ENCODE measurements around the gene ARHGAP18. TPM values are rescaled to one million over a fixed set of nuclear protein-coding genes. Genes with fewer than 3 reads are reported as not detected.

Gene ARHGAP18
- total RNA-seq, 5 donors from 2014 or later (not counting 1 experiment from before 2014, with no cell fraction given), result 3.6 to 4.3 (median 4.0) TPM

DNA sequence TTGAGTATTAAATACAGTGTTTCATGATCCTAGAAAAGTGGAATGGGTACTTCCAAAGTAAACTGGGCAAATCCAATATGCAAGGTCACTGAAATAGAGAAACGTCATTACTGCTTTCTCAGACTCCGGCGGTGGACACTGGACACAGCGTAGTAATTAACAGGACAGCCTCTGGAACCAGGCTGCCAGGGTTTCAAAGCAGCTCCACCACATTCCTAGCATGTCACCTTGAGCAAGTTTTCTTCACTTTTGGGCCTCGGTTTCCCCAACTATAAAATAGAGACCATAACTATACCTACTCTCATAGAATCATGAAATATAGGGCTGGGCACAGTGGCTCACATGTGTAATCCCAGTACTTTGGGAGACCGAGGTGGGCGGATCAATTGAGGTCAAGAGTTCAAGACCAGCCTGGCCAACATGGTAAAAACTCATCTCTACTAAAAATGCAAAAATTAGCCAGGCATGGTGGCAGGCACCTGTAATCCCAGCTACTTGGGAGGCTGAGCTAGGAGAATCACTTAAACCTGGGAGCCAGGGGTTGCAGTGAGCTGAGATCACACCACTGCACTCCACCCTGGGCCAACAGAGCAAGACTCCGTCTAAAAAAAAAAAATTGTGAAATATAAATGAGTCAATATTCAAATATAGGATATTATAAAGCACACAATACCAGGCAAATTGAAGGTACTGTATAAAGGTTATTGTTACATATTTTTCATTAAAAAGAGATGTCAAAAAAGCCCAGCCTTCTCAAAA is 24.9 kb downstream of the ARHGAP18 start:
- H3K9me3 ChIP-seq, result no peaks in the 10 kb centered on the region
- H3K4me1 Mint-ChIP-seq, result peaks cover 45 to 60% (median 51%) of the 10 kb centered on the region in 3 donors

DNA sequence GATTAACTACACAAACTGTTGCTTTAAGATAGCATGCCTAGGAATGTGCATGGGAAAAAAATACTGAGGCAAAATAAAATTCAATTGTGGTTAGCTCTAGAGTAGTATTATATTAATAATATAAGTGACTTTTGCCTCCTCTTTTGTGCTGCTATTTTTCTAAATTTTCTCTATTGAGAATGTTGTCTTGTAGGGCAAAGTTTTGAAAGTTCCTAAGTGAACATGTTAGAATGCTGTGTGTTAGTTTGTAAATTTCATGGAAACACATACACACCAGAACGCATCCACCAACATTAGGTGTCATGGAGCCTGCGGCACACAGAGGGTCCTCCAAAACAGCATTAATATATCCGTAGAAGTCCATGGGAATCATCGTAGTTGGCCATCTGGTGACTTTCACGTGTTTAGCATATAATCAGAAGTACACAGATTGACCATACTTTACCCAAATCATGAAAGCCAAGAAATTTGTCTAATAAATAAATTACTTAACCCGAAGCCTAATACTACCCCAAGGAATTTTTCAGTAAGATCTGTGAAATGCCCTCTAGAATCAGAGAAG is 25.6 kb downstream of the ARHGAP18 start:
- no peaks in the 10 kb centered on the region for H3K9me3 Mint-ChIP-seq
- H3K36me3 Mint-ChIP-seq, result no peaks in the 10 kb centered on the region
- Histone ChIP-seq H3K9me3 (no peaks in the 10 kb centered on the region), H3K36me3 (ENCODE audit: control insufficient read depth in 2 of 2, extremely low read depth in 1 of 2, insufficient read depth in 1 of 2, low read length in 1 of 2) (no peaks in the 10 kb centered on the region), H3K4me3 (ENCODE audit: control insufficient read depth in 1 of 2, extremely low read depth in 1 of 2, low read length in 1 of 2) (no peak overlapping the region), H3K27ac (ENCODE audit: low read length) (peak overlapping the region; percentile 29), H3K4me1 (ENCODE audit: control insufficient read depth in 1 of 2, extremely low read depth in 1 of 2, insufficient read depth in 2 of 2, low read length in 2 of 2) (peaks cover 33 to 39% of the 10 kb centered on the region in 2 experiments), H3K27me3 (replicated peaks in 1 of 2; ENCODE audit: control insufficient read depth in 2 of 2, extremely low read depth in 1 of 2, insufficient read depth in 2 of 2, low read length in 1 of 2) (no peaks in the 10 kb centered on the region)
- peak overlapping the region; percentile 74 to 81 for H3K27ac Mint-ChIP-seq
- H3K27me3 Mint-ChIP-seq, result no peaks in the 10 kb centered on the region
- WGBS (ENCODE audit: insufficient coverage), result 96% methylated on average over 4 of the region's 6 CpGs
- CTCF ChIA-PET, result interaction anchor here (0.6 to 1.6 kb wide), 12 partner anchors 9 to 337 kb away, joined by 3 to 6 read pairs (median 4); partner anchors contain the start of gene ARHGAP18 (in 1 of the 2)
- peak overlapping the region in 1 of 3 donors; percentile 32 for H3K4me3 Mint-ChIP-seq
- peaks cover 45 to 62% (median 52%) of the 10 kb centered on the region in 3 donors for H3K4me1 Mint-ChIP-seq
- ATAC-seq (replicated peaks in 1 of 4) (no peak), DNase-seq (no peak)
- POLR2A ChIA-PET, result interaction anchor here in 1 of 2 donors (0.5 to 1.7 kb wide), 2 partner anchors 10 to 28 kb away, joined by 3 read pairs; no protein-coding TSS in a partner anchor

More for the DNA sequence above, 24.9 kb downstream of the ARHGAP18 start:
- POLR2A ChIA-PET, result no interaction called here
- WGBS (ENCODE audit: insufficient coverage), result 98% methylated on average over 5 of the region's 8 CpGs
- no peaks in the 10 kb centered on the region for H3K27me3 Mint-ChIP-seq
- H3K27ac Mint-ChIP-seq, result peak overlapping the region in 1 of 2 donors; percentile 38
- H3K27me3 ChIP-seq (replicated peaks in 1 of 2; ENCODE audit: control insufficient read depth in 2 of 2, extremely low read depth in 1 of 2, insufficient read depth in 2 of 2, low read length in 1 of 2), result no peaks in the 10 kb centered on the region
- no peak overlapping the region for H3K4me3 ChIP-seq (ENCODE audit: control insufficient read depth in 1 of 2, extremely low read depth in 1 of 2, low read length in 1 of 2)
- CTCF ChIA-PET, result interaction anchor here (0.9 to 1.6 kb wide), 3 partner anchors 13 to 87 kb away, joined by 3 to 5 read pairs (median 4); no protein-coding TSS in a partner anchor
- no peaks in the 10 kb centered on the region for H3K9me3 Mint-ChIP-seq
- H3K4me3 Mint-ChIP-seq, result no peak overlapping the region
- peaks cover 33 to 39% of the 10 kb centered on the region in 2 experiments for H3K4me1 ChIP-seq (ENCODE audit: control insufficient read depth in 1 of 2, extremely low read depth in 1 of 2, insufficient read depth in 2 of 2, low read length in 2 of 2)
- H3K36me3 Mint-ChIP-seq, result no peaks in the 10 kb centered on the region
- H3K36me3 ChIP-seq (ENCODE audit: control insufficient read depth in 2 of 2, extremely low read depth in 1 of 2, insufficient read depth in 1 of 2, low read length in 1 of 2), result no peaks in the 10 kb centered on the region
- ATAC-seq (replicated peaks in 1 of 4) (no peak), DNase-seq (no peak)
- no peak overlapping the region for H3K27ac ChIP-seq (ENCODE audit: low read length)

DNA sequence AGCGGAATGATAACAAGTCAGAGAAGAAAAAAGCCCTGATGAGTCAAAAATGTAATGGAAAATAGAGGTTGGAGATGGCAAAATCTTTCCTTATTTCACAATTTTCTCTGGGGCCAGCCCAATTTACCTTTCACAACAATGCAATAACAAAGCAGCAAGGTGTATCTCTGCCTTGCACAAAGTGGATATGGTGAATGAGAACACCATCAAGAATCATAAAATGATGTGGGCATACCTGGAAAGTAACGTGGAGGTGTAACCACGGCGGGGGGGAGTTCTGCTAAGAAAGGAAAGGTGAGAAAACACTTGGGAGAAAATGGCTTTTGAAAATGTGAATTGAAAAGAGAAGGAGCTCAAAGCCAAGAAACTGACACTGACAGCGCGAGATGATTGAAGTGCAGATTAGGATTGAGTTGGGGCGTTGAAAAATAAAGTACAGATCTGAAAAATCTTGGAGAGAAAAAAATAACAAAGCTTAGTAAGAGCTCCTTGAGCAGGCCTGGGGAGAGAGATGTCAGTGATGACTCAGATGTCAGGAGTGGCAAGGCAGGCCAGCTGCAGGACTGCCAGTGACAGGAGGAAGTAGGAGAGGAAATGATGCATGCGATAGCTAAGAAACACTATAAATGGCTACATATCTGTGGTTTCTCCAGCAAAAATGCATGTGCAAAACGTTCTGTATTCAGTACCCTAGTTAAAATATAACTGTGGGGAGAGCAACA is 26.2 kb downstream of the ARHGAP18 start:
- Histone ChIP-seq H3K4me1 (ENCODE audit: control insufficient read depth in 1 of 2, extremely low read depth in 1 of 2, insufficient read depth in 2 of 2, low read length in 2 of 2) (peaks cover 33 to 39% of the 10 kb centered on the region in 2 experiments), H3K4me3 (ENCODE audit: control insufficient read depth in 1 of 2, extremely low read depth in 1 of 2, low read length in 1 of 2) (no peak overlapping the region), H3K9me3 (no peaks in the 10 kb centered on the region), H3K27ac (ENCODE audit: low read length) (peak overlapping the region; percentile 56), H3K27me3 (replicated peaks in 1 of 2; ENCODE audit: control insufficient read depth in 2 of 2, extremely low read depth in 1 of 2, insufficient read depth in 2 of 2, low read length in 1 of 2) (no peaks in the 10 kb centered on the region), H3K36me3 (ENCODE audit: control insufficient read depth in 2 of 2, extremely low read depth in 1 of 2, insufficient read depth in 1 of 2, low read length in 1 of 2) (no peaks in the 10 kb centered on the region)
- peak; percentile 25 to 79 (median 49) for DNase-seq
- Mint-ChIP-seq H3K27me3 (no peaks in the 10 kb centered on the region), H3K4me3 (peak overlapping the region in 2 of 3 donors; percentile 7 to 32), H3K4me1 (peaks cover 45 to 59% (median 50%) of the 10 kb centered on the region in 3 donors), H3K9me3 (no peaks in the 10 kb centered on the region), H3K36me3 (no peaks in the 10 kb centered on the region), H3K27ac (peak overlapping the region; percentile 74 to 81)
- POLR2A ChIA-PET, result interaction anchor here in 1 of 2 donors (0.5 to 1.7 kb wide), 3 partner anchors 11 to 27 kb away, joined by 3 read pairs; partner anchors contain the start of gene ARHGAP18
- WGBS (ENCODE audit: insufficient coverage), result 3% methylated on average over 6 of the region's 9 CpGs
- CTCF ChIA-PET, result interaction anchor here (0.6 to 1.6 kb wide), 13 partner anchors 8 to 338 kb away, joined by 3 to 6 read pairs (median 4); partner anchors contain the start of gene ARHGAP18 (in 1 of the 2)
- peak; percentile 91 to 92 (median 92) for ATAC-seq (replicated peaks in 1 of 4)

DNA sequence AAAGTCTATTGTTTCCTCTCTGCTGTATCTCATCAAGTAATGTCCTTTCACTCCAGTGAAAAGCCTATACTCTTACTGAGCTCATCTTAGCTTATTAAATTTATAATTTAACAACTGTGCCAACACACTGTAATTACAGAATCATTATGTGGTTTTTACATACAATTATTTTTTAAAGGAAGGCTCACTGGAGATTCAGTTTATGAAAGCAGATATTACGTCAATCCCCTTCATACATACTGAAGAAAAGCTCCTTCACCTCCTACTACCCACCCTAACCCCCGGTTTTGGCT is 28.1 kb downstream of the ARHGAP18 start:
- Histone ChIP-seq H3K9me3 (no peaks in the 10 kb centered on the region), H3K27ac (ENCODE audit: low read length) (no peak overlapping the region), H3K4me3 (ENCODE audit: control insufficient read depth in 1 of 2, extremely low read depth in 1 of 2, low read length in 1 of 2) (no peak overlapping the region), H3K27me3 (replicated peaks in 1 of 2; ENCODE audit: control insufficient read depth in 2 of 2, extremely low read depth in 1 of 2, insufficient read depth in 2 of 2, low read length in 1 of 2) (no peaks in the 10 kb centered on the region), H3K36me3 (ENCODE audit: control insufficient read depth in 2 of 2, extremely low read depth in 1 of 2, insufficient read depth in 1 of 2, low read length in 1 of 2) (no peaks in the 10 kb centered on the region), H3K4me1 (ENCODE audit: control insufficient read depth in 1 of 2, extremely low read depth in 1 of 2, insufficient read depth in 2 of 2, low read length in 2 of 2) (peaks cover 25 to 28% of the 10 kb centered on the region in 2 experiments)
- H3K4me1 Mint-ChIP-seq, result peaks cover 30 to 57% (median 48%) of the 10 kb centered on the region in 3 donors
- H3K27me3 Mint-ChIP-seq, result no peaks in the 10 kb centered on the region
- WGBS (ENCODE audit: insufficient coverage), result no CpG with 5 or more reads among the region's 2 CpGs
- H3K9me3 Mint-ChIP-seq, result no peaks in the 10 kb centered on the region
- no peak overlapping the region for H3K4me3 Mint-ChIP-seq
- ATAC-seq (replicated peaks in 1 of 4), result no peak
- POLR2A ChIA-PET, result interaction anchor here in 1 of 2 donors (0.5 kb wide), 1 partner anchor 610 kb away, joined by 6 read pairs; no protein-coding TSS in a partner anchor
- no peaks in the 10 kb centered on the region for H3K36me3 Mint-ChIP-seq
- CTCF ChIA-PET, result interaction anchor here in 1 of 2 donors (1.1 to 1.5 kb wide), 2 partner anchors 9 to 11 kb away, joined by 5 read pairs; no protein-coding TSS in a partner anchor
- no peak overlapping the region for H3K27ac Mint-ChIP-seq
- no peak for DNase-seq

DNA sequence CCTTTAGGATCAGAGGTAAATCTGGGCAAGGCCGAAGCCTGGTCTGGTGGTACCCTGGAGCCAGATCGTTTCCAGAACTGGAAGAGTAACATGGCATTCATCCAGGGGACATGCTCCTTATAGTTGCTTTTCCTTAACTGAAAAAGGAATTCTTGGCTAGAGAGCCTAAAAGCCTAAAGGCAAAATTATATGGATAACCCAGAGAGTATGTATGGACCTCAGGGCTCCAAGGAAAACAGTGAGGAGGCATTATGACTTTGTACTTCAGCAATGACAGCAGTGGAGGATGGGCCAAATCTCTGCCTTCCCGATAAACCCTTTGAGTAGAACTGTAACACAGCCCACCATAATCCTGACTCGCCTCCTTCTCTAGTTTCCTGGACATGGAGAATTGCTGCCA is 29.3 kb downstream of the ARHGAP18 start:
- Histone ChIP-seq H3K9me3 (no peaks in the 10 kb centered on the region), H3K36me3 (ENCODE audit: control insufficient read depth in 2 of 2, extremely low read depth in 1 of 2, insufficient read depth in 1 of 2, low read length in 1 of 2) (no peaks in the 10 kb centered on the region), H3K27me3 (replicated peaks in 1 of 2; ENCODE audit: control insufficient read depth in 2 of 2, extremely low read depth in 1 of 2, insufficient read depth in 2 of 2, low read length in 1 of 2) (no peaks in the 10 kb centered on the region), H3K4me3 (ENCODE audit: control insufficient read depth in 1 of 2, extremely low read depth in 1 of 2, low read length in 1 of 2) (no peak overlapping the region), H3K4me1 (ENCODE audit: control insufficient read depth in 1 of 2, extremely low read depth in 1 of 2, insufficient read depth in 2 of 2, low read length in 2 of 2) (peaks cover 16% of the 10 kb centered on the region in 2 experiments), H3K27ac (ENCODE audit: low read length) (no peak overlapping the region)
- Mint-ChIP-seq H3K9me3 (no peaks in the 10 kb centered on the region), H3K4me3 (no peak overlapping the region), H3K36me3 (no peaks in the 10 kb centered on the region), H3K27me3 (no peaks in the 10 kb centered on the region), H3K27ac (peak overlapping the region in 1 of 2 donors; percentile 3), H3K4me1 (peaks cover 19 to 46% (median 38%) of the 10 kb centered on the region in 3 donors)
- CTCF ChIA-PET, result interaction anchor here in 1 of 2 donors (1.1 kb wide), 1 partner anchor 9 kb away, joined by 5 read pairs; no protein-coding TSS in a partner anchor
- POLR2A ChIA-PET, result no interaction called here
- no peak for ATAC-seq (replicated peaks in 1 of 4)
- 93% methylated on average over 3 of the region's 4 CpGs for WGBS (ENCODE audit: insufficient coverage)
- no peak for DNase-seq

DNA sequence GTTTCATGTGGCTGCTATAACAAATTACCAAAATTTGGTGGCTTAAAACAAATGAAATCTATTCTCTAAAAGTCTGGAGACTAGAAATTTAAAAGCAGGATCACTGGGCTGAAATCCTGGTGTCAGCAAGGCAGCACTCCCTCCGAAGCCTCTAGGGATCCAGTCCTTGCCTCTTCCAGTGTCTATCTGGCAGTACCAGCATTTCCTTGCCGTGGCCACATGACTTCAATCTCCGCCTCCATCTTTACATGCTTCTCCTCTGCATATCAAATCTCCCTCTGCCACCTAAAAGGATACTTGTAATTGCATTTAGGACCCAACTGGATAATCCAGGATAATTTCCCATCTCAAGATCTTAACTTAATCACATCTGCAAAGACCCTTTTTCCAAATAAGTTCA is 30.2 kb downstream of the ARHGAP18 start:
- 100% methylated on average over 3 of the region's 3 CpGs for WGBS (ENCODE audit: insufficient coverage)
- Histone ChIP-seq H3K9me3 (no peaks in the 10 kb centered on the region), H3K27me3 (replicated peaks in 1 of 2; ENCODE audit: control insufficient read depth in 2 of 2, extremely low read depth in 1 of 2, insufficient read depth in 2 of 2, low read length in 1 of 2) (no peaks in the 10 kb centered on the region), H3K27ac (ENCODE audit: low read length) (no peak overlapping the region), H3K4me3 (ENCODE audit: control insufficient read depth in 1 of 2, extremely low read depth in 1 of 2, low read length in 1 of 2) (no peak overlapping the region), H3K36me3 (ENCODE audit: control insufficient read depth in 2 of 2, extremely low read depth in 1 of 2, insufficient read depth in 1 of 2, low read length in 1 of 2) (no peaks in the 10 kb centered on the region), H3K4me1 (ENCODE audit: control insufficient read depth in 1 of 2, extremely low read depth in 1 of 2, insufficient read depth in 2 of 2, low read length in 2 of 2) (peaks cover 10 to 12% of the 10 kb centered on the region in 2 experiments)
- ChIA-PET POLR2A (no interaction called here), CTCF (no interaction called here)
- DNase-seq (no peak), ATAC-seq (replicated peaks in 1 of 4) (no peak)
- H3K27ac Mint-ChIP-seq, result no peak overlapping the region
- no peaks in the 10 kb centered on the region for H3K9me3 Mint-ChIP-seq
- H3K4me3 Mint-ChIP-seq, result no peak overlapping the region
- H3K36me3 Mint-ChIP-seq, result no peaks in the 10 kb centered on the region
- H3K4me1 Mint-ChIP-seq, result peaks cover 15 to 39% (median 32%) of the 10 kb centered on the region in 3 donors
- no peaks in the 10 kb centered on the region for H3K27me3 Mint-ChIP-seq
